GM19025 (cell line): Measurements from ENCODE around the gene PHF8.
A peak's percentile ranks its signal among the peaks of the same experiment; 100 is the strongest.

Source experiments
- ATAC-seq: cut with Tn5 transposase; IDR thresholded peaks from one replicate; pipeline ENCODE4 v1.9.1; 2021; ENCODE audit warnings: mild to moderate bottlenecking, low read depth, moderate library complexity; ENCODE audit not compliant: unreplicated experiment

The PHF8 gene

DNA sequence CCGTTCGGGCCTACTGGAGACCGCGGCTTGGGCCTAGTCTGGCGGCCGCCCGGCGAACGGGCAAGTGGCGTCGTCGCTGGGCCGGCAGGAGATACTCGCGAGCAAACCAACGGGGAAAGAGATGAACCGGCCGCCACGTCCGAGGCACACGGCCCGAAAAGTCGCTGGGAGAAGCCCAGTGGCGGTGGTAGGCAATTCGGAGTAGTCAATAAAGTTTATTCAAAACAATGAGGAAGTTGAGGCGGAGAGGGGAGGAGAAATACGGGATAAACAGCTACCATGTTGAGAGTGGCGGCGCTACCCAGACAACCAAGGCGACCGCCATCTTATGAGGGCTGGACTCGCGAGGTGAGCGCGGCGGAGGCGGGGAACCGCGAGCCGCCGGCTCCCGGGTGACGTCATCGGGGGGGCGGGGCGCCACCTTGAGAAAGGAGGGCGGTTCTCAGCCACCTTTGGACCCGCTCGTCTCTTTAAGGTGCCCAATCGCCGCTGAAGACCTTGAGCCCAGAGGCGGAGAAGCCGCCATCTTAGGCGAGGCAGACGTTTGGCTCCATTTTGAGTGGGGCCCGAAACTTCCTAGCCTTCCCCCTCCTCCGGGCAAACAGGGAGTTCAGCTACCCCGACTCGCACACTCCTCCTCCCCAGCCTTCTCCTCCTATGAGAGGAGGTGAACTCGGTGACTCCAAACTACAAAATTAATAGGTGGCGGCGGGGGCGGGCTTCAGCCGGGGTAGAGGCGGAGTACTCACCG, at the start of gene PHF8:
PHF8 (minus strand) TSS at position 348 of the 751 bp plus-strand sequence. CDS start 1,745 bp downstream, outside the sequence.
- ATAC-seq, result peak; percentile 83

DNA sequence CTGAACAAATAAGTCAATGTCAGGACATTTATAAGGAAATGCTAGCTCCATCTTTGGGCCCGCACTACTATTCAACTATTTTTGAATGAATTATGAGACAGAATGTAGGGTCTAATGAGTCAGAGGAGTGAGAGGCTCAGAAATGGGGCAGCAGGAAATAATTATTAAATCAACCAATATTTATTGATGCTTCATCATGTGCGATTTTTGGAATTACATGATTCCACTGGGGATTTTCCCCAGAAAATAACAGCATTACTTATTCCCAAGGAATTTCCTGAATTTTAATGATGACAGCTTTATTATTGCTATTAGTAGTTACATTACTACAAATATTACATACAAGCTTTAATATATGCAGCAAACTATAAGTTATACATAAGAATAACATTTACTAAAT, 49.3 kb upstream of the PHF8 start:
- ATAC-seq, result no peak

GRCh38 chrX:54093159-54093558, 48.9 kb upstream of the PHF8 start:
- ATAC-seq, result no peak

DNA sequence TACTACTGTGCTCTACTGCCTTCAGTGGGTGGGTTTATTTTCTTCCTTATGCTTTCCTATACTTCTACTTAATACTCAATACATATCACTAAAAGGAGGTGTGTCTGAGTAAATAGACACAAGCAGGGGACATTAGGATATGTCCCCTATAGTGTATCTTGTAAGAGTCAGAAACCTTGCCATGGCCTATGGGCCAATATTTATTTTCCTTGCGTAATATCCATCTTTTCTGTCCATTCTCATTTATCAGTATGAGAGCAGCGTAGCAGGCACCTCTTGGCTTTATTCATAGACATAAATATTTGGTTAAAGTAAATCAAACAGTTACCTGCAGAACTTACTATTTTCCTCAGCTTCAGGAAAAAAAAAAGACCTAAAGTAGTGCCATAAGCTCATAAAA, 46.6 kb upstream of the PHF8 start:
- ATAC-seq, result no peak

GRCh38 chrX:54089191-54089590, 44.9 kb upstream of the PHF8 start:
- ATAC-seq, result no peak

- no peak for ATAC-seq
These were observed 43.4 kb upstream of the PHF8 start for GRCh38 chrX:54087661-54088060.

DNA sequence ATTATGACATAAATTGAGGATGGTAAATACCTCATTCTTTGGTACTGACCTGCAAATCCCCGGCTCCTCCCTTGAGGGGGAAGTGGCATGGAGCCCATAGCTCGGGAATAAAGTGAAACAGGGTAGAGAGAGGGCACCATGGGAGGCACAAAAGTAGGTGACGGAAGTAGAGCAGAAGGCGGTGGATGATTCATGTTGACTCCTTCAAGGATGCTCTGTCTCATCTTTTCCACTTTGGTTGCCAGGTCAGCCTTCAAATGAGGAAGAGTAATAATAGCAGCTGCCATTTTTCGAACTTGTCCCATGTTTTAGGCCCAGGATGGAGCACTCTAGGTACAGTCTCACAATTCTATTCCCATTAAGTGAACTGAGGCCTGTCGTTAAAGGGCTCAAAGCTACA, 41.4 kb upstream of the PHF8 start:
- no peak for ATAC-seq

GRCh38 chrX:54076903-54077302, 32.6 kb upstream of the PHF8 start:
- no peak for ATAC-seq

DNA sequence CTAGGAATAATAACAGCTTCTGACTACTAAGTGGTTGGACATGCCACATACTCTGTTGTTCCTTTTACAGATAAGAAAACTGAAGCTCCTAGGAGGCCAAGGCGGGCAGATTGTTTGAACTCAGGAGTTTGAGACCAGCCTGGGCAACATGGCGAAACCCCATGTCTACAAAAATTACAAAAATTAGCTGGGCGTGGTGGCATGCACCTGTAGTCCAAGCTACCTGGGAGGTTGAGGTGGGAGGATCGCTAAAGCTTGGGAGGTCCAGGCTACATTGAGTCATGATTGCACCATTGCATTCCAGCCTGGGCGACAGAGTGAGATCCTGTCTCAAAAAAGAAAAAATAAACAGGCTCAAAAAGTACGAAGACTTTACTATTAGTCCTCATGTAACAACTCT, 30.6 kb upstream of the PHF8 start:
- ATAC-seq, result no peak

GRCh38 chrX:54067766-54068165, 23.5 kb upstream of the PHF8 start:
- ATAC-seq, result no peak

DNA sequence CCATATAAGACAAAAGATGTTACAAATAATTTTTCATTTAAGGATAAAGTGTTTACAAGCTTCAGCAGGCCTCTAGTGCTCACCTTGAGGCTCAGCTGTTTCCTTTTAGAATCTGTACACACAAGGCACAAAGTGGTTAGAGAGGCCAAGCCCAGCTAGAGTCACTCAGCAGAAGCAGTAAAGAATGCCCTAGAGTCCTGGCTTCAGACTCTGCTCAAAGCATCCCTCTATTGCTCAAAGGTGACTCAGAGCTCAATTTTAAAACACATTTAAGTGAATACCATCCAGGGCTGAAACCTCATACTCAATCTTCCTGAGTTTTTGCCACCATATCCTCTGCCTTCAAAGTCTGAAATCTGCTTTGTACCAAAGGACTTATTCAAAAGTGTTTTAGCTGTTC, 22.6 kb upstream of the PHF8 start:
- ATAC-seq, result no peak

- ATAC-seq, result no peak
These were observed 20.3 kb upstream of the PHF8 start for GRCh38 chrX:54064564-54064963.

DNA sequence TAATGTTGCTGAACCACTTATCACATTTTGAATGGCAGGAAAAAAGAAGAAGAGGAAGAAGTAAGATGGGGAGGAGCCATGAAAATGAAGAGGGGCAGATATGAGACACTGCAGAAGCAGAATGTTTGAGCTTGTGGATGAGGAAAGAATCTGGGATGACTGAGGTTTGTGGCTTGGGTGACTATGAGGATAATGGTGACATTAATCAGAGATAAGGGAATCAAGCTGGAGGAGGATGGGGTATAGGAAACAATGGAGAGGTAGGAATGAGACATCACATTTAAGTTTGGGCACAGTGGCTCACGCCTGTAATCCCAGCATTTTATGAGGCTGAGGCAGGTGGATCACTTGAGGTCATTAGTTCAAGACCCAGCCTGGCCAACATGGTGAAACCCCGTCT, 19.1 kb upstream of the PHF8 start:
- no peak for ATAC-seq

GRCh38 chrX:54049801-54050200, 5.5 kb upstream of the PHF8 start:
- no peak for ATAC-seq

DNA sequence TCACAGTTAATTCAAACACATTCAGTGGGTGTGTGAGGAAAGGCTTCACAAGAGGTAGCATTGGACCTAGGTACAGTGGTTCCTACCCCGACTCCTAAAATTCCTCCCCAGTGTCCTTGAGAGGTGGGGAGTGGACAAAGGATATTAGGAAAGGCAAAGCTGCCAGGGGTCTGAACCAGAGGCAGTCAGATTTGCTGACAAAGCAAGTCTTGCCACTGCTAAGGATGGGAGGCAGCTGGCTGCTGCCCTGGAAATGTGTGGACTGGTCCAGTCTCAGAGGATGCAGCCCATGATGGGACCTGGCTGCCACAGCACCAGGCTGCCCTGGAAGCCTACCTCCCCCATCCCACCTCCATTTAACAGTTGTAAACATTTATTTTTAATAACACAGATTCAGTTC, 4.1 kb upstream of the PHF8 start:
- no peak for ATAC-seq

DNA sequence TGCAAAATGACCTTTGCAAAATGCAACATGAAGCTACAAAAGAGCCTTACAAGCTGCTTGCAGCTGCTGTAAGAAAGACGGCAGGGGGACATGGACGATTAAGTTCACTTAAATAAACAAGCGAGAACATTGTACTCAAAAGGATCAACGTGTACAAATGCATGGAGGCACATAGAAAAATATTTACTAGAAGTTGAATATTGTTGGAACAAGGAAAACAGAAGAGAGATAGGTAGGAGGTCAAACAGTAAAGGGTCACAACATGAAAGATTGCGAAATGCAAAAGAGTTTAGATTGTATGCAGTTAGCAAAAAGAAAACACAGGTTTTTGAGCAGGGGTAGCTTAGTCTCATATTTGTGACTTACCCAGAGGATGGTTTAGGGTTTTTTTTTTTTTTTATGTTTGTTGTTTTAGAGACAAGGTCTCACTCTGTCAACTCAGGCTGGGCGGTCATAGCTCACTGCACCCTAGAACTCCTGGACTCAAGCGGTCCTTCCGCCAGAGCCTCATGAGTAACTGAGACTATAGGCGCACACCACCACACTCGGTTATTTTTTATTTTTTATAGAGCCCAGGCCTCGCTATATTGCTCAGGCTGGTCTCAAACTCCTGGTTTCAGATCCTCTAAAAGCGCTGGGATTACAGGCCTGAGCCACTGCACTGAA, 1.4 kb upstream of the PHF8 start:
- no peak for ATAC-seq

GRCh38 chrX:54044877-54045338, 635 bp upstream of the PHF8 start:
- ATAC-seq, result no peak

- ATAC-seq, result peak; percentile 13
These were observed 640 bp downstream of the PHF8 start for GRCh38 chrX:54043541-54044125.

DNA sequence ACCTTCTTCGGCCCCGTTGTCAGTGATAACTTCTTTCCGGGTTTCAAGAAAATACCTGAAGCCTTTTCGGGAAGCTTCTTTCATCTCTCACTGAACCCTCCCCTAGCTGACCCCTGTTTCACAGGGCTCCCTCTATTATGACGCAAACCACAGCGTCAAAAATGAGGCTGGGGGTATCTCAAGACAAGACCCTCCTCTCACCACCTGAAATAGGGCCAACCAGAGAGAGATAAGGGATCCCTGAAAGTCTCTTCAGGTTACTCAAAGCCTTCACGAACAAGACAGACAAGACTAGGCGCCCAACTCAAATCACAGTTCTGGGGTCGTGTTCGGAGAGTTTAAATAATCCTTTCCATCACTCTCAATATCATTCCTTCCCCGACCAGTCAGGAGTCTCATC, 1.2 kb downstream of the PHF8 start:
- no peak for ATAC-seq

- ATAC-seq, result no peak
These were observed 1.7 kb downstream of the PHF8 start for GRCh38 chrX:54042609-54043021.

- ATAC-seq, result no peak
These were observed 13.9 kb downstream of the PHF8 start for GRCh38 chrX:54030329-54030728.
